GM18867 (cell line): Measurements from ENCODE around the gene EGFR.

ENCODE experiments used
- ATAC-seq: cut with Tn5 transposase; IDR thresholded peaks from one replicate; pipeline ENCODE4 v1.9.1; 2021; ENCODE audit warnings: mild to moderate bottlenecking, moderate library complexity; ENCODE audit not compliant: unreplicated experiment

Gene EGFR

DNA sequence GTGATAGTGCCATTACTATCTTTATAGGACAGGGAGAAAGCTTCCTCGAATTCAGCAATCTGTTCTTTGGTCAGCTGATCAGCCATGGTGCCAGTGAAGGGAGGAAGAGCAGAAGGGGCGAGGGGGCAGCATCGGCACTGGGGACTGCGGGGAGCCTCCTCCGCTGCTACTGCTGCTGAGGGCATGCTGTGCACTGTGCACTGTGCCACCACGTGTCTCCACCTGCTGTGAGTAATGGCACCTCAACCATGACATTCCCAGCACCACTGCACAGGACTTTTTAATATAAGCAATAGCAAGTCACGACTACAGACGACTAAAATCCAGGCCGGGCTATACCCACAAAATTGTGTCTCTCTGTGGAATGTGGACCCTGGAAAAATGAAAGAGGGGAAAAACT is 241.4 kb downstream of the EGFR start:
- no peak for ATAC-seq

DNA sequence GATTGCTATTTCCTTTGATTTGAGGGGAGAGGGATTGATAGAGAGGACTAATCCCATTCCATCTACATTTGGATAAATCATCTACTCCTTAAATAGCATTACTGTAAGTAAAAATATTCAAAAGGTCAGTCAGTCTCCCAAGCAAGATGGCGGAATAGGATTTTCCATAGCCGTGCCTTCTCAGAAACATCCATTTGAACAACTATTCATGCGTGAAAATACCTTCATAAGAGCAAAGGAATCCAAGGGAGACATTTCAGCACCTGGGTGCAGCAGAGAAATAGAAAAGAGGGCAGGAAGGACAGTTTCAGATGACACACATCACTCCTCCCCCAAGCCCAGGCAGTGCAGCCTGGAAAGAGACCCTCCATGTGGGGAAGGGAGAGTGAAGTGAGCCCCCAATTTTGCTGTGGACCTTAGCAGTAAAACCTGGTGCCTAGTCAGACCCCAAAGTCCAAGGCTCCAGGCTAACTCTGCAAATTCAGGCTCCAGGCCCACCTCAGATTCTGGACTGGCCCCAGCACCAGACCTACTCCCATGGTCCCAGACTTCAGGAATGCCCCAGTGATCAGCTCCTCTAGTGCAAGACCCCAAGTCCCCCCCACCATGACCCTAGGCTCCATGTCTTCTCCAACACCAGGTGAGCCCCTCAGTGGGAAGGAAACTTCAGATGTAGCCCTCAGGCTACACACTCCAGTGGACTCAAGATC is 242.0 kb downstream of the EGFR start:
- no peak for ATAC-seq
